ENCODE results near the gene TMOD1.
A peak's percentile ranks its signal among the peaks of the same experiment; 100 is the strongest.
"Not testable (repeated sequence)": the region's sequence is repeated elsewhere in the genome, so short reads cannot be mapped to it uniquely, and the experiment has no call there.

TMOD1 gene

DNA sequence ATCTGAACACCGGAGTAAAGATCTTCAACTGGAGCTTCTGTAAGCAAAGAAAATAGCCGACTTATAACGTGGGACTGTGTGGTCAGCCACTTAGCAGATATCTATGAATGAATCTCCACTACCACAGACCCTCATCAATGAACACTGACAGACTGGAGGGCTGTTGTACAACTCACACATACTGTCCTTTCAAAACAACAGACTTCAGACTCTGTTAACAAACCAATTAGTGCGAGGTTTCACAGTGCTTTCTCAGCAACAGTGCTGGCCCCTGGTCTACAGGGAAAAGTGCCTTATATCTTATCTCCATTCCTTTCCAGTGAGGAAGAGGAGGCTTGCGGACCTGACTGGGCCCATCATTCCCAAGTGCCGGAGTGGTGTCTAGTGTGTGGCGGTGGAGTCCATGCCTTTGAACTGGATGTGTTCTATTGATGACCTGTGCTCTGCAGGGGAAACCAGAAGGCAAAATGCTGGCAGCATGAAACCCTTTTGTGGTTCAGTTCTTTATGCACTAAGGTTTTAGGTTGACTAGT, 97.9 kb downstream of the TMOD1 start:
- DNase-seq = no peak

DNA sequence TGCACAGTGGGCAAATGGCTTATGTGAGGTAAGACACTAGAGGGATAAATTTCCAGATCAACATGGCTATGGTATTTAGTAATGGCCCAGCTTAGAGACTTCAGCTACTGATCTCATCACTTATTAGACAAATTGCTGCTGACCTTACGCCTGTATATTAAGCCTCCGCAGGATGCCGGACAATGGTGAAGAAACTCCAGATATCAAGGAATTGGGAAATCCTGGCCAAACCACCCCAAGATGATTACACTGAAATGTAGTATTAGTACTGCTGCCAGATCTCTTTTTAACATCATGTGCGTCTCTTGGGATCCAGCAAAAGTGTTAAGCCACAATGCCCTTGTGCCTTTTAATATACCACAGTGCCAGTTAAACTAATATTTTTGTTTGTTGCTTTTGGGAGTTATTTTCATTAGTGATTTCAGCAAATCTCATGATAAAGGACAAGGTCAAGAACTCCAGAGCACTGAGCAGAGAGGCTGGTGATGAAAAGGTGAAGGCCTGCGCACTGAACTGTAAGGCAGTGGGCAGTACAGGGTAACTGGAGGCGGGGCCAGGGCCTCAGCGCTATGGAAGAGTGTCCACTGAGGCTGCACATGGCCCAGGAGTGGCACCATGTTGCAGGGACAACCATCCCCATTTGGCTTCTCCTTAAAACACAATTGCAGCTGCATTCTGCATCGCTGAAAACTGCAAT, 99.2 kb downstream of the TMOD1 start:
- DNase-seq = no peak

DNA sequence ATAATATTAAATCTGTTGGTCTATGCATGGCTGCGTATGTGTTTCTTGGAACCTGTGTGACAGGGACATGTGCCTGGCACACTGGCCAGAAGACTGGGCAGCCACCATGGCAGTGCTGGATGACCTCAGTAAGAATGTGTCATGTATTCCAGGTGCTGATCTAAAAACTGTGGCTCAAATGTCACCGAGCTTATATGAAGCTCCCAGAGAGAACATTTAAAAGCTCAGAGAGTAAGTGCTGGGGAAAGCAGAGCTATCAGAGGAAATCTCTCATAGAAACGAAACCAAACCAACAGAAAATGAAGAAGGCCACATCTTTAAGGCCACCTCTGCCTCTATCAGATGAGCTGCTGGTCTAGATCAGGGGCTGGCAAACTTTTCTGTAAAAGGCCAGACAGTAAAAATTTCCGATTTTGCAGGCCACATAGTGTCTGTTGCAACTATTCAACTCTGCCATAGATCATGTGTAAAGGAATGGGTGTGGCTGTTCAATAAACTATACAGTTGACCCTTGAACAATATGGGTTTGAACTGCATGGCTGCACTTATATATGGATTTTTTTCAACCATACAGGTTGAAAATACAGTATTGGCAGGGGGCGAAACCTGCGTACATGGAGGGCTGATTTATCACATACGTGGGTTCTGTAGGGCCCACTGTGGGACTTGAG, 99.9 kb downstream of the TMOD1 start:
- DNase-seq = no peak

DNA sequence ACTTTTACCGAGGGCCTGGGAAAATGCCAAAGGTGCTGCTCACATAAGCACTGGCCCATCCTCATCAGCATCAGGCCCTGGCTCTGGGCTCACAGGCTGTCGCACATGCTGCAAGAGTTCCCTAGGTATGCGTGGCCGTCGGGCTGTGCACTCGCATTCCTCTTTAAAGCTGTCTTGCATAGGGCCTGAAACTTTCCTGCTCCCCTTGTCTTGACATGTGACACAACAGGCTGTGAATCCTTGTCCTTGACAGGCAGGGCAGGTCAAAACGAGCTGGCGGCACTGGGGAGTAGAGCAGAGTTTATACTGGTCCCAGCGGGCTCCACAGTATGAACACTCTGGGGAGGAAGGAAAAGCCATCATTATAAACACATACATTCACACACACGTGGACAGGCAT, 101.0 kb downstream of the TMOD1 start:
- no peak for DNase-seq

DNA sequence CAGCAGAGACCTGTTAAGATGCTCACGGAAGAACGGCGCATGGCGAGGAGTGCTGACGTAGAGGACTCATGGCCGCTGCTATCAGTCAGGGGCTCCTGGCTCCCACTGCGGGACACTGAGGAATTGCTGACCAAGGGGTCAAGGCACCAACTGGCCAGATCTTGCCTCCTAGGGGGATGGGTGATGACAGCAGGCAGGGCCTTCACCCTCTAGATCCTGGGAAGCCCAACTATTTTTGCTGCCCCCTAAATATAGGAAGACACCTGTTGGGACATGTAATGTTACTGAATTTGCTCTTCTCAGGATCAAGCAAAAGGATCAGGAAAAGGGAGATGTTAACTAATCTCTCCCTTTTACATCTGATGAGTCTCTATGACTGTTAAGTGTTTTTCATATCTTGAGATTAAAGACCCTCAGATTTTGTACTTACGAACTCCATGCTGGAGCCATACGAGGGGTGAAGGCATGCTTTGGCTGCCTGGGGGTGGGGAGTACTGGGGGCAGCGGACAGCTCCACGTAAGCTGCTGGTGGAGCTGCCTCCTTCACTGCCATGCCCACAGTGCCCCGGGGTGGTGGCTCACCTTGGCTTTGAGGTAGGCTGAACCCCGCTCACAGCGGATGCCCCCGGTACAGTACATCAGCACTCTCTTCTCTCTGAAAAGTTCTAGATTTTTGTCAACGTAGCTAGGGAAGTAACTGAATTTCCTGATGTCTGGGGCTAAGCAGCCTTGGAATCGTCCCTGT, 103.6 kb downstream of the TMOD1 start:
- no peak for DNase-seq

DNA sequence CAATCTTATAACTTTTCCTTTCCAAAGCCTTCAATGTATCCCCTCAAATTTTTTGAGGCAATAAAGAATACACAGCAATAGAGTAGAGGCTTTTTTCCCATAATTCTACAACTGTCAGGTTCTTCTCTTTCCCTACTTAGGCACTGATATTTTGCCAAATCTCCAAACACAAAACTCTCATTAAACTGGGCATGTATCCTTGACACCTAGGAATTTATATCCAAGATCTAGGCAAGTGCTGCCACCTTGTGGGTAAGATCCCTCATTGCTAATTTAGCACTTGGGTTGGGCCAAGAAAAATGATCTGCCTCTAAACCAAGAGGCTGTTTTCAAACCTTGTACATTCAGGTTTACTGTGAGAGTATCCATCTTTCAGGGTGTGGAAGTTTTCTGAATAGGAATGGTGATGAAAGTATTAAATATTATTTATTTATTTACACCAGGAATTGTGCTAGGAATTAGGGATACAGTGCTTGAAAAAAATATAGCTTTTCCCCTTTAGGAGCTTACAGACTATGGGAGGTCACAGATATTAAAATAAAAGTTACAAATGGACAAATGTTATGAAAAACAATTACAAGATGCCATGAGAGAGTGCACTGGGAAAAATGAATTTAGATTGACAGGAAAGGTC, 114.1 kb downstream of the TMOD1 start:
- DNase-seq = peak; percentile 28

DNA sequence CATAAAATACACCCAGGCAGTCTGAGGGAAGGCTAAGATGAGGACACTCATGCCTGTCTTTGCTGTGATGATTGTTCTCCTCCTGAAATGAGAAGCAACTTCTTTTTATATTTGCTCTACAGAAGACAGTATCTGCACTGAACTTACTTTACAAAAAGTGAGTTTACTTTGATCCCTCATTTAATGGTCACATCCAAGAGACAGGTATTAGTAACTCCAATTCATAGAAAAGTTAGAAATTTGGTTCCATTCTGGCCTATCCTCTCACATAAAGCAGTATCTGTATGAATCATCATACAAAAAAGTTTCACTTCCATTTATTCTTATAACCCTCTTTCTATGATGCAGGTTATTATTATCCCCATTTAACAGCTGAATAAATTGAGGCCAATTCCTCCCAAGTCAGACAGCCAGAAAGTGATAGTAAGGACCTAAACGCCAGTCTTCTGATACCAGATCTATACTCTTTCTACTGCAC, 116.5 kb downstream of the TMOD1 start:
- no peak for DNase-seq

DNA sequence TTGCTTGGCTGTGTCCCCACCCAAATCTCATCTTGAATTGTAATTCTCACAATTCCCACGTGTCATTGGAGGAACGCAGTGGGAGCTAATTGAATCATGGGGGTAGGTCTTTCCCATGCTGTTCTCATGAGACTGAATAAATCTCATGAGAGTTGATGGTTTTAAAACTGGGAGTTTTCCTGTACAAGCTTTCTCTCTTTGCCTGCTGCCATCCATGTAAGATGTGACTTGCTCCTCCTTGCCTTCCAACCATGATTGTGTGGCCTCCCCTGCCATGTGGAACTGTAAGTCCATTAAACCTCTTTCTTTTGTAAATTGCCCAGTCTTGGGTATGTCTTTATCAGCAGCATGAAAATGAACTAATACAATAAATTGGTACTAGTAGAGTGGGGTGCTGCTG, 118.6 kb downstream of the TMOD1 start:
- not testable (repeated sequence) for DNase-seq

DNA sequence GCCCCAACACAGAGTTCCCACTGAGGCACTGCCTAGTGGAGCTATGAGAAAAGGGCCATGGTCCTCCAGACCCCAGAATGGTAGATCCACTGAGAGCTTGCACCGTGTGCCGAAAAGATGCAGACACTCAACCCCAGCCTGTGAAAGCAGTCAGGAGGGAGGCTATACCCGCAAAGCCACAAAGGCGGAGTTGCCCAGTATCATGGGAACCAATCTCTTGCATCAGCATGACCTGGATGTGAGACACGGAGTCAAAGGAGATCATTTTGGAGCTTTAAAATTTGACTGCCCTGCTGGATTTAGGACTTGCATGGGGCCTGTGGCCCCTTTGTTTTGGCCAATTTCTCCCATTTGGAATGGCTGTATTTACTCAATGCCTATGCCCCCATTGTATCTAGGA, 121.0 kb downstream of the TMOD1 start:
- DNase-seq = not testable (repeated sequence)

DNA sequence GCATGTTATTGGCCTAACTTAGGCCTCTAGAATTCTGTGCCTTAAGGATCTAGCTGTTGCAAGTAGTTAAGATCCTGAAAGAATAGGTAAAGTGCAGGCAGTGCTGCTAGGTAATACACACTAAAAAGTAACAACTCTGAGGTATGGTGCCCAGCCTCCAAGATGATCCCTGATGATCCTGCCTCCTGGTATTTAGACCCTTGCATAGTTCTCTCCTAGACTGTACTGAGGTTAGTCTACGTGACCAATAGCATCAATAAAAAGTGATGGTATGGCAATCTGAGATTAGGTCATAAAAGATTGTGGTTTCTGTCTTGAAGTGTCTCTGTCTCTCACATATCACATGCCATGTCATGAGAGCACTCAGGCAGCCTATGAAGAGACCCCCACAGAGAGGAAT, 122.5 kb downstream of the TMOD1 start:
- DNase-seq = no peak

DNA sequence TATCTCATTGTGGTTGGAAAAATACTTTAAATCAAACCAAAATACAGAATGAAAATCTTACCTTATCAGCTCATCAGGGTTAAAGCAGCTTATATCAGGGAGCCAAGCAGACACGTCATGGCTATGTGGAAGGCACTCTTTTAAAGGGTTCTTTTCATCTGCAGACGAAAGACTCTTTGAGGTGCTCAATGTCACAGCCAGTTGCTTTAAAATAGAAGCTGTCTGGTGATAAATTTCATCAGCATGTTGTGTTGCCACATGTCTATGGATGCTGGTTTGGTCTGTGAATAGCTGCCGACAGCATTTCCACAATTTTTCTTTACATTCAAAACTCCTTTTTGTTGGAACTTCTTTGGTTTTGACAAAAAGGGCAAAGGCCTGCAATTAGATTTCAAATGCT, 124.2 kb downstream of the TMOD1 start:
- no peak for DNase-seq

DNA sequence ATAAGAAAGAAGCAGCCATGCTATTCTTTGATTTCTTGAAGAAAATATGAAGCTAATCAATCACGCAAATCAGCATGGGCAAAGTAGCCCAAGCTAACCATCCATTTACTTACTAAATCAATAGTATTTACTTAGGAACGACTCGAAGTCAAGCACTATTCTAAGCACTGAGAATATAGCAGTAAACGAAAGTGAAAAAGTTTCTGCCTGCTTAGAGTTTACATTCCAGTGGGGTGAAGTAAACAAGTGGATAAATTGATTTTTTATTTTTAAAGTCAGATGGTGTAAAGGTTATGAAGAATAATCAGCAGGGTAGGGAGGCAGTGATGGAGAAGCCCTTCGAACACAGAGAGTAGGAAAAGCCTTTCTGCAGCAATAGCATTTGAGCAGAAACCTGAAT, 126.2 kb downstream of the TMOD1 start:
- DNase-seq = no peak

DNA sequence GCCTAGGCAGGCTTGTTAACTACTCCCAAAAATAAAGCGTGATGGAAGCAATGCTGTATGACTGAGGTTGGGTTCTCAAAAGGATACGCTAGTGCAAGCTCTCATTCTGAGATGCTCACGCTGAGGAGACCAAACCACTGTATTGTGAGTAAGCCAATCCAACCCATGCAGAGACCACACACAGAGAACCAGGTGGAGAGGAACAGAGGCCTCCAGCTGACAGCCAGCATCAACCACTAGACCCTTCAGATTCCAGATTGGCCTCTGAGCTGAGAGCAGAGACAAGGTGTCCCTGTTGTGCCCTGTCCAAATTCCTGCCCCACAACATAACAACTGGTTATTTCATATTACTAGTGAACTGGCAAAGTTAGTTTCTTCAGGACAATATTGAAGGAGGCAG, 127.2 kb downstream of the TMOD1 start:
- DNase-seq = no peak

DNA sequence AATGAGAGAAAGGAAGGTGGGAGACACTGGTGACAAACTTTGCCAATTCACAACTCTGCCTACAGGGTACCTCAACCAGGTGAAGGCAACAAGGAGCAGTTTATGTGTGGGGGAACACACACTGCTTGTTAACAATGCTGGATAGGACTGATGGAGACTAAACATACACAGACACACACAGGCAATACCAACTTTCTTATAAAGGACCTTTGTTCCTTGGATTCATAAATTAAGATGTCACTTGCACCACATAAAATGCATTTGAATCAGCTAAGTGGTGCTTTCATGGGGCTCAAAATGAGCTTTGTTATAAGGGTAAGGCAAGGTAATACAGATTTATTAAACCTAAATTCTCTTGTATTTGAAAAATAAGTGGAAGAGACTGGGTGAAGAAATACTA, 127.7 kb downstream of the TMOD1 start:
- no peak for DNase-seq

DNA sequence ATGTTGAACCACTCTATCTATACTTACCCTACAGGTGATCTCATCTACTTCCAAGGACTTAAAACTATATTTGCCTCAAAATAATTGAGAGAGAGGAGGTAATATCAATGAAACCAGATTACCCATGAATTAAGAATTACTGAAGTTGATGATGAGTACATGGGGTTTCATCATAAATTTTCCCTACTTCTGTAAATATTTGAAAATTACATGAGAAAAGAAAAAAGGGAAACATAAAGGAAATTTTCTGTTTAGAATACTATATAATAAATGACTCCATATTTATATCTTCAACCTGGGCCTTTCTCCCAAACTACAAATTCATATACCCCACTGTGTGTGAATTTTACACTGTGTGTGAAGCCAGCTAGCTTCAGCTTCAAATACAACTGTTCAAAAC, 129.1 kb downstream of the TMOD1 start:
- no peak for DNase-seq

DNA sequence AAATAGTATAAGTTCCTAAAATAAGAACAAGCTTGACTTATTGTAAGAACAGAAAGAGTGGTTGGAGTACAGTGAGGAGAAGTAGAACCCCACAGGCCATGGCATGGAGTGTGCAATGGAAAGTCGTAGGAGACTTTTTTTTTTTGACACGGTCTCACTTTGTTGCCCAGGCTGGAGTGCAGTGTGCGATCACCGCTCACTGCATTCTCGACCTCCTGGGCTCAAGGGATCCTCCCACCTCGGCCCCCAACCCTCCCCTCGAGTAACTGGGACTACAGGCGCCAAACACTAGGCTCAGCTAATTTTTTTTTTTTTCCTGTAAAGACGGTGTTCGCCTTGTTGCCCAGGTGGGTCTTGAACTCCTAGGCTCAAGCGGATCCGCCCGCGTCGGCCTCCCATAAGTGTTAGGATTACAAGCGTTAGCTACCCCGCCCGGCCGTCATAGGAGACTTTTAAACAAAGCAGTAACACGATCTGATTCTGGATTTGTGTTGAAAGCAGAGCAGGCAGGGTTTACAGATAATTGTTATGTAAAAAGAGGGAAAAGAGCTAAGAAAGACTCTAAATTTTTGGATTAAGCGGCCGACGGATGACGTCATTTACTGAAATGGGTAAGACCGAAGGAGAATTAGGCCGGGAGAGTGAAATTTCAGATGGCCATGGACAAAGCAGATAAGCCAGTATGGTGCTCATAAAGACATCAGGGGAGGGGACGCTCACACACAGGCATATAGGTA, 130.9 kb downstream of the TMOD1 start:
- DNase-seq = peak; percentile 76

DNA sequence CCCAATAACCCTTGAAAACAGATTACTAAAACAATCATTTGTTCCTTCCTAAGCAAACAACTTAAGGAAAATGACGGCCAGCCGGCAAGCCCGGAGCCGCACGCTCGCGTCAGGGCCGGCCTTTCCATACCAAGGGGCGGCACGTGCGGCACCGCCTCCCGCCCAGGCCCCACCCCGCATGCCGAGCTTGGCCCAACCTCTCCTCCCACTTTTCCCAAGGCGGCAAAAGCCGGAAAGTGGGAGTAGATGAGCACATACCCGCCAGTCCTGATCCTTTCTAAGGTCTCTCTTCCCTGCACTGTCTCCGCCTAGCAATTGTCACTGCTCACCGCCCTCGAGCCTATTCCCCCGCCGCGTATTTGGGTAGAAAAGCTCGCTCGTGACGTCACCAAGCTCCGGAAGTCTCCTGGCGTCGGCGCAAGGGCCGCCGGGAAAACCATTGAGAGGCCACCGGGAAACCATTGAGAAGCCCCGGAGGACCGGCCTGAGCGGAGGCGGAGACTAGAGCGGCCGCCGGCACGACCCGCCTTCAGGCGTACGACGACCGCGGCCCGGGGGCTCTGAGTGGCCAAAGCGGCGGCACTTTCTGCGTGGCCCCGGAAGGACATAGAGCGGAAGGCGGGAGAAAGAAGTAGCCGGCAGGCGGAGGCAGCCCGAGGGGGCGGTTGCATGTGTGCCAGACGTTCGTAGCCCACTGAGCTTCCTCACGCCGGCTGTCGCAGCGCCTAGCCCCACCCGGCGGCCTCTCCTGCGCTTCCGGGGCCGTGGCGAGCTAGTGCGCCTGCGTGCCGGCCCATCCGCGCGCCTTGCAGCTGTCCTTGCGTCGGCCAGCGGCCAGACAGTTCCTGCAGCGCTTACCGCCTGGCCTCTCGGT, 131.8 kb downstream of the TMOD1 start, which contains the start of the genes NCBP1 and TSTD2:
Gene NCBP1 (plus strand): TSS at position 837 of the 874 bp plus-strand sequence. CDS start 61 bp downstream, outside the sequence.
Gene TSTD2 (minus strand): TSS at position 384 of the 874 bp plus-strand sequence. CDS start 5,806 bp downstream, outside the sequence.
- DNase-seq = peak; percentile 99

DNA sequence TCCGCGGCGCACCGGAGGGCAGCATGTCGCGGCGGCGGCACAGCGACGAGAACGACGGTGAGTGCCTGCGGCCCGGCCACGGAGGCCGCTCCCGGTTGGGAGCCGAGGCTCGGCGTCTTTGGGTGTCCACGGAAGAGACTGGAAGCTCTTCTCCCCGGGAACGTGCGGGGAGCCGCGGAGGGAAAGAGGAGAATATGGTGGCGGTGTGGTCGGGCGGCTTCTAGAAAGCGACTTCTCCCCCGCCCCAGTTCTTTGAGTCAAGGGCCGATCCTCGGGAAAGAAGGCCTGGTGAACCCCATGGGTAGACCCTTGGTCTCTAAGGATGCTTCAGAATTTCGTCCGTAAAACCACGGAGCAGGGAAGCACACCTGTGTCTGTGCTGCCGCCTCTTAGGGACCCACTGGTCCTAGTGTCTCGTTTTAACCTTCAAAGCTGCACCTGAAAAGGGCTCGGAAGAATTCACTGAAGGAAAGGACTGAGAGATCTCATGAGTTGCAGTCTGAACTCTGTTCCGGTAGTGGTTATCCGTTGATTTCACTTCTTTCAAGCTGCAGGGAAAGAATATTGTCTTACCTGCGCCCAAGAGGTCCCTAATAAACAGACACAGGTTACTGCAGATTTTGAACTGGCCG, 132.5 kb downstream of the TMOD1 start:
- peak; percentile 48 for DNase-seq

DNA sequence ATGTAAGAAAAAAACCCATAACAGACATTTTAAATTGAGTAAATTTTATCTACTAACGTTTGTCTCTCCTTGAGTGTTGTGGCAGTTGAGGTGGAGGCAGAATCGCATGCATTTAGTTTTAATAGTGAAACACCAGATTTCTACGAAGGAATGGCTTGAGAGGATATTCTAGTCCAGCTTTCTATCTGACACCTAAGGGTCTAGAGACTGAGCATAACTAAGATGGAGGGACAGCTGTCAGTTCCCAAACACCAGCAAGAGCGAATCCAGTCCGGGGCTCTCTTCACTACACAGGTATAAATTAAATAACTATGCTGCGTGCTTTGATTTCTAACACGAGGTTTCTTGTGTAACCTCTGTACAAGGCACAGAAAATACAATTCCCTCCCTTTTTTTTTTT, 133.6 kb downstream of the TMOD1 start:
- no peak for DNase-seq

DNA sequence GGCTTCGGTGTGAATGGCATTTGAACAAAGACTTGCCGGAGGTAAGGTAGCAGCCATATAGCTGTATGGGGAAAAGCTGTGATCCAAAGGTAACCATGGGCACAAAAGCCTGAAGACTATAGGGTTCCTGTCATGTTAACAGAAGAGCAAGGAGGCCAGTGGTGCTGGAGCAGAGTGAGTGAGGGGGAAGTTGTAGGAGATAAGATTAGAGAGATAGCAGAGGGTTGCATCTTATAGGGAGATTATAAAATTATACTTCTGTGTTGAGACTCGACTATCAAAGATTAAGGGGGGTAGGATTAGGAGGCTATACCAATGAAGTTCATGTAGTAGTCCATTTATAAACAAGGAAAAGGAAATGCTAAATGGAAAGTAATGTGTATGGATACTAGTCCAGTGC, 135.4 kb downstream of the TMOD1 start:
- DNase-seq = no peak

DNA sequence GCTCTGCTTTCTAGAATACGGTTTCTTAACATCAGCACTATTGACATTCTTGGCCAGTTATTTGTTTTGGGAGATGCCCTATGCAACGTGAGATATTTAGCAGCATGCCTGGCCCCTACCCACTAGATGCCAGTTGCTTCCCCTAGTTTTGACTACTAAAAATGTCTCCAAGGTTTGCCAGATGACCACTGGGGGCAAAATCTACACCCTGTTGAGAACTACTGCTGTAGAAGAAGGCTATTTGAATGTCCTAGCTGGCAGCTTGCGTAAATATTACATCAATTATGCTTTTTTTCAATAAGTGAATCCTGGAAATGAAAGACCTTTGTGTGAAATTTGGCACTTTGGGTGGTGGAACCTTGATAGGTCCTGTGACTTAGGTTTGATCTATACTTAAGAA, 137.2 kb downstream of the TMOD1 start:
- no peak for DNase-seq

Data from NCI-H1092 (cell line).